GM12878 (cell line): ENCODE measurements around the gene GEMIN5. TPM values are rescaled to one million over a fixed set of nuclear protein-coding genes. Genes with fewer than 3 reads are reported as not detected.

Experiments
- ATAC-seq: fragments of 200-7000 bp; cut with Tn5 transposase; 3 replicates; pipeline ENCODE4 v1.9.1; 2020; ENCODE audit warnings: mild to moderate bottlenecking, moderate library complexity
- BruUV-seq: library from RNA; stranded (reverse); fragments of 400-500 nt; replicated peaks from 2 replicates; lab custom pipeline; 2021; lab: Mats Ljungman, UMichigan
- CTCF ChIA-PET: fragments of 300-600 bp; sonication (Branson Sonifier 250); formaldehyde crosslinking; extraction: SDS; loops from one replicate; lab custom pipeline; 2021; ENCODE audit warnings: inconsistent platforms; lab: Yijun Ruan, JAX
- POLR2A ChIA-PET: fragments of 350-600 bp; formaldehyde crosslinking; extraction: SDS; loops from one replicate; lab custom pipeline; 2021; ENCODE audit warnings: inconsistent platforms; lab: Charles Lee
- RAD21 ChIA-PET: fragments of 300-600 bp; sonication (Branson Sonifier 250); formaldehyde crosslinking; loops from one replicate; lab custom pipeline; 2023; ENCODE audit warnings: antibody characterized with exemption; ENCODE audit not compliant: unreplicated experiment; lab: Charles Lee
- SMC1A ChIA-PET: fragments of 300-600 bp; sonication (Branson Sonifier 250); formaldehyde crosslinking; loops from one replicate; lab custom pipeline; 2023; ENCODE audit not compliant: unreplicated experiment, uncharacterized antibody; lab: Charles Lee
- DNase-seq: peaks from one replicate; pipeline ENCODE4 v3.0.0-alpha.2; 2011; ENCODE audit warnings: low read depth, low spot score
- FAIRE-seq: peaks from 3 replicates; lab custom pipeline; 2011; peaks lifted over from hg19 to GRCh38; lab: Jason Lieb, UNC
- H2AFZ ChIP-seq: 2 replicates; pipeline ENCODE4 v1.6.0; 2011; ENCODE audit warnings: low read depth, low read length, control low read depth; ENCODE audit not compliant: control insufficient read depth
- H3K27ac ChIP-seq: 2 replicates; pipeline ENCODE4 v1.5.1; 2011; ENCODE audit warnings: control low read depth; ENCODE audit not compliant: control insufficient read depth, insufficient read depth
- H3K27me3 ChIP-seq, 2 experiments: replicated peaks in 1 of 2; 2 replicates each; pipeline versions ENCODE4 v1.6.0 to v1.6.1; 2011; ENCODE audit warnings: low read length in 1 of 2; ENCODE audit not compliant: control insufficient read depth in 2 of 2, insufficient read depth in 2 of 2
- H3K36me3 ChIP-seq, 2 experiments: 2 replicates each; pipeline ENCODE4 v1.5.1; 2011; ENCODE audit warnings: low read length in 1 of 2; ENCODE audit not compliant: control insufficient read depth in 2 of 2, insufficient read depth in 2 of 2
- H3K4me1 ChIP-seq: 2 replicates; pipeline ENCODE4 v1.6.1; 2011; ENCODE audit warnings: mild to moderate bottlenecking, low read length, moderate library complexity, mixed read lengths; ENCODE audit not compliant: control insufficient read depth, insufficient read depth
- H3K4me2 ChIP-seq: 2 replicates; pipeline ENCODE4 v1.6.0; 2011; ENCODE audit warnings: control low read depth; ENCODE audit not compliant: control insufficient read depth, insufficient read depth
- H3K4me3 ChIP-seq: fragments of 200-600 bp; sonication (generic); 2 replicates; pipeline ENCODE4 v1.5.1; 2016
- H3K79me2 ChIP-seq: 2 replicates; pipeline ENCODE4 v1.6.0; 2011; ENCODE audit warnings: low read length; ENCODE audit not compliant: control insufficient read depth, insufficient read depth
- H3K9ac ChIP-seq: 2 replicates; pipeline ENCODE4 v1.8.0; 2011; ENCODE audit warnings: low read length, control low read depth, mixed read lengths; ENCODE audit not compliant: control insufficient read depth, insufficient read depth
- H3K9me3 ChIP-seq: replicated peaks from 3 replicates; pipeline ENCODE4 v1.5.1; 2011; ENCODE audit warnings: mild to moderate bottlenecking, low read length; ENCODE audit not compliant: control insufficient read depth, insufficient read depth
- H4K20me1 ChIP-seq: 2 replicates; pipeline ENCODE4 v1.6.0; 2011; ENCODE audit not compliant: control insufficient read depth, insufficient read depth
- CBFB ChIP-seq: IDR thresholded peaks from 2 replicates; pipeline ENCODE4 v1.6.1; 2016; ENCODE audit warnings: antibody characterized with exemption, low read depth
- CHD2 ChIP-seq: IDR thresholded peaks from 2 replicates; pipeline ENCODE4 v1.6.1; 2011; ENCODE audit warnings: low read depth, low read length, improper control_type of control experiment, borderline replicate concordance
- HCFC1 ChIP-seq: fragments of 150-350 bp; IDR thresholded peaks from 2 replicates; pipeline ENCODE4 v1.6.1; 2014; ENCODE audit warnings: low read length
- NR2F1 ChIP-seq: fragments of 450-650 bp; conservative IDR thresholded peaks from 2 replicates; pipeline ENCODE4 v1.6.1; 2017; ENCODE audit warnings: mild to moderate bottlenecking
- PAX5 ChIP-seq: IDR thresholded peaks from 2 replicates; pipeline ENCODE4 v1.6.1; 2011; ENCODE audit warnings: low read depth, low read length, borderline replicate concordance
- POU2F2 ChIP-seq: IDR thresholded peaks from 3 replicates; pipeline ENCODE4 v1.6.1; 2011; ENCODE audit warnings: low read depth, mild to moderate bottlenecking, low read length, borderline replicate concordance
- TAF1 ChIP-seq: IDR thresholded peaks from 2 replicates; pipeline ENCODE4 v1.6.1; 2011; ENCODE audit warnings: mild to moderate bottlenecking, low read depth, low read length, borderline replicate concordance
- TCF7 ChIP-seq: IDR thresholded peaks from 2 replicates; pipeline ENCODE4 v1.6.1; 2014; ENCODE audit warnings: antibody characterized with exemption, borderline replicate concordance
- WGBS: methylation state at CpG from one replicate; pipeline ENCODE4 v1.1.6; 2016; ENCODE audit warnings: low lambda C conversion rate; ENCODE audit not compliant: insufficient replicate concordance, insufficient coverage; ENCODE audit errors: missing lambda C conversion rate; 5-methylcytosine and 5-hydroxymethylcytosine counted together
- in situ Hi-C: fragments of 300-500 bp; cut with MboI; formaldehyde crosslinking; loops from 9 replicates; pipeline ENCODE4 v1.14.3; 2018; ENCODE audit warnings: mixed read lengths
- intact Hi-C: fragments of 100-400 bp; cut with micrococcal nuclease; formaldehyde crosslinking; loops from one replicate; pipeline ENCODE4 v1.14.2; 2022; ENCODE audit not compliant: unreplicated experiment
- polyA plus RNA-seq, 11 experiments: library from polyadenylated mRNA; depleted of rRNA in 4 of 11; unstranded in 6 of 11; stranded (reverse) in 5 of 11; fragments of >200 nt; fragmentation: Nextera tagmentation in 4 of 11; fragmentation: Illumina TruSeq in 1 of 11; extraction: Ambion mirVana in 4 of 11; extraction: Trizol in 1 of 11; gene quantifications; 1 replicate in 1 of 11; 2 replicates in 10 of 11; pipeline versions ENCODE4 v1.2.1 to v1.2.3, GENCODE V29; 2011 to 2016; ENCODE audit warnings: inconsistent platforms in 2 of 11, missing spikeins in 2 of 11, low read depth in 1 of 11
- total RNA-seq, 4 experiments: library from RNA; depleted of rRNA in 3 of 4; stranded (reverse); fragments of >200 nt in 3 of 4; fragmentation: Illumina TruSeq in 1 of 4; extraction: Trizol in 1 of 4; gene quantifications; 2 replicates each; pipeline versions ENCODE4 v1.2.1 to v1.2.3, GENCODE V29; 2013 to 2021
- TF ChIP-seq, protein P1 (sequence below): fragments of 450-650 bp; IDR thresholded peaks from 2 replicates; pipeline ENCODE4 v1.6.1; 2017; ENCODE audit warnings: mild to moderate bottlenecking, low read depth, inconsistent platforms; ENCODE audit not compliant: poor library complexity, severe bottlenecking
- TF ChIP-seq, protein P2 (sequence below): fragments of 450-650 bp; IDR thresholded peaks from 2 replicates; pipeline ENCODE4 v1.6.1; 2017; ENCODE audit warnings: low read depth, mild to moderate bottlenecking, moderate library complexity
- TF ChIP-seq, protein P3 (sequence below): fragments of 450-650 bp; IDR thresholded peaks from 2 replicates; pipeline ENCODE4 v1.6.1; 2016; ENCODE audit warnings: mild to moderate bottlenecking

GEMIN5 gene
- total and polyA plus RNA-seq, 10 of the 15 experiments (the other 5 are each of a cell fraction or from before 2014, with no cell fraction given) = 6.3 to 29.8 (median 23.3) TPM

DNA sequence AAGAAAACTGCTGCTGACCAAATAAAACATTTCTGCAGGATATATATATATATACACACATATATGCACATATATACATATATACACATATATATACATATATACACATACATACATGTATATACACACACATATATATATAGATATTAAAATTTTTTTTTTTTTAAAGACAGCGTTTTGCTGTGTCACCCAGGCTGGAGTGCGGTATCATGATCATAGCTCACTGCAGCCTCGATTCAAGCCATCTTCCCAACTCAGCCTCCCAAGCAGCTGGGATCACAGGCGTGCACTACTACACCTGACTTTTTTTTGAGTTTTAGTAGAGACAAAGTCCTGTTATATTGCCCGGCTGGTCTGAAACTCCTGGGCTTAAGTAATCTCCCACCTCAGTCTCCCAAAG lies 5.5 kb upstream of the GEMIN5 start:
- ChIA-PET SMC1A (interaction anchor here (1.4 kb wide), 1 partner anchor 85 kb away, joined by 3 read pairs; no protein-coding TSS in a partner anchor), RAD21 (no interaction called here), POLR2A (interaction anchor here (0.6 kb wide), 1 partner anchor 880 kb away, joined by 3 read pairs; no protein-coding TSS in a partner anchor), CTCF (interaction anchor here (0.6 kb wide), 1 partner anchor 1426 kb away, joined by 3 read pairs; no protein-coding TSS in a partner anchor)
- H3K4me2 ChIP-seq = no peak overlapping the region
- no peak overlapping the region for H2AFZ ChIP-seq
- TF ChIP-seq, protein P1, sequence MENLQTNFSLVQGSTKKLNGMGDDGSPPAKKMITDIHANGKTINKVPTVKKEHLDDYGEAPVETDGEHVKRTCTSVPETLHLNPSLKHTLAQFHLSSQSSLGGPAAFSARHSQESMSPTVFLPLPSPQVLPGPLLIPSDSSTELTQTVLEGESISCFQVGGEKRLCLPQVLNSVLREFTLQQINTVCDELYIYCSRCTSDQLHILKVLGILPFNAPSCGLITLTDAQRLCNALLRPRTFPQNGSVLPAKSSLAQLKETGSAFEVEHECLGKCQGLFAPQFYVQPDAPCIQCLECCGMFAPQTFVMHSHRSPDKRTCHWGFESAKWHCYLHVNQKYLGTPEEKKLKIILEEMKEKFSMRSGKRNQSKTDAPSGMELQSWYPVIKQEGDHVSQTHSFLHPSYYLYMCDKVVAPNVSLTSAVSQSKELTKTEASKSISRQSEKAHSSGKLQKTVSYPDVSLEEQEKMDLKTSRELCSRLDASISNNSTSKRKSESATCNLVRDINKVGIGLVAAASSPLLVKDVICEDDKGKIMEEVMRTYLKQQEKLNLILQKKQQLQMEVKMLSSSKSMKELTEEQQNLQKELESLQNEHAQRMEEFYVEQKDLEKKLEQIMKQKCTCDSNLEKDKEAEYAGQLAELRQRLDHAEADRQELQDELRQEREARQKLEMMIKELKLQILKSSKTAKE = no peak
- TF ChIP-seq, protein P2, sequence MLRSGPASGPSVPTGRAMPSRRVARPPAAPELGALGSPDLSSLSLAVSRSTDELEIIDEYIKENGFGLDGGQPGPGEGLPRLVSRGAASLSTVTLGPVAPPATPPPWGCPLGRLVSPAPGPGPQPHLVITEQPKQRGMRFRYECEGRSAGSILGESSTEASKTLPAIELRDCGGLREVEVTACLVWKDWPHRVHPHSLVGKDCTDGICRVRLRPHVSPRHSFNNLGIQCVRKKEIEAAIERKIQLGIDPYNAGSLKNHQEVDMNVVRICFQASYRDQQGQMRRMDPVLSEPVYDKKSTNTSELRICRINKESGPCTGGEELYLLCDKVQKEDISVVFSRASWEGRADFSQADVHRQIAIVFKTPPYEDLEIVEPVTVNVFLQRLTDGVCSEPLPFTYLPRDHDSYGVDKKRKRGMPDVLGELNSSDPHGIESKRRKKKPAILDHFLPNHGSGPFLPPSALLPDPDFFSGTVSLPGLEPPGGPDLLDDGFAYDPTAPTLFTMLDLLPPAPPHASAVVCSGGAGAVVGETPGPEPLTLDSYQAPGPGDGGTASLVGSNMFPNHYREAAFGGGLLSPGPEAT = no peak
- no peak for TF ChIP-seq CBFB
- TF ChIP-seq TCF7 = no peak
- TF ChIP-seq CHD2 = no peak
- no peak for TF ChIP-seq TAF1
- no peak for TF ChIP-seq POU2F2
- TF ChIP-seq HCFC1 = no peak
- no peak for TF ChIP-seq PAX5
- TF ChIP-seq, protein P3, sequence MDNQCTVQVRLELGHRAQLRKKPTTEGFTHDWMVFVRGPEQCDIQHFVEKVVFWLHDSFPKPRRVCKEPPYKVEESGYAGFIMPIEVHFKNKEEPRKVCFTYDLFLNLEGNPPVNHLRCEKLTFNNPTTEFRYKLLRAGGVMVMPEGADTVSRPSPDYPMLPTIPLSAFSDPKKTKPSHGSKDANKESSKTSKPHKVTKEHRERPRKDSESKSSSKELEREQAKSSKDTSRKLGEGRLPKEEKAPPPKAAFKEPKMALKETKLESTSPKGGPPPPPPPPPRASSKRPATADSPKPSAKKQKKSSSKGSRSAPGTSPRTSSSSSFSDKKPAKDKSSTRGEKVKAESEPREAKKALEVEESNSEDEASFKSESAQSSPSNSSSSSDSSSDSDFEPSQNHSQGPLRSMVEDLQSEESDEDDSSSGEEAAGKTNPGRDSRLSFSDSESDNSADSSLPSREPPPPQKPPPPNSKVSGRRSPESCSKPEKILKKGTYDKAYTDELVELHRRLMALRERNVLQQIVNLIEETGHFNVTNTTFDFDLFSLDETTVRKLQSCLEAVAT = no peak
- TF ChIP-seq NR2F1 = no peak
- in situ Hi-C loops = no loop called here
- 83% methylated on average over 5 of the region's 5 CpGs for WGBS
- H3K4me3 ChIP-seq = no peak overlapping the region
- H3K27me3 ChIP-seq = no peaks in the 10 kb centered on the region
- no peaks in the 10 kb centered on the region; the same call in 2 of the 3 replicates for H3K9me3 ChIP-seq
- no peak for DNase-seq
- H4K20me1 ChIP-seq = no peaks in the 10 kb centered on the region
- no peak for ATAC-seq
- H3K9ac ChIP-seq = no peak overlapping the region
- peaks cover 38% of the 10 kb centered on the region for H3K79me2 ChIP-seq
- no peak overlapping the region for H3K27ac ChIP-seq
- no peaks in the 10 kb centered on the region; the same call in none of the 2 replicates for H3K4me1 ChIP-seq
- intact Hi-C loops = no loop called here
- FAIRE-seq = no peak
- BruUV-seq = no TSS peak
- H3K36me3 ChIP-seq = no peaks in the 10 kb centered on the region; a peak in 1 of 4 replicates
